GM18498 (cell line): Measurements from ENCODE around the gene CNN3.

Experiments used
- ATAC-seq: cut with Tn5 transposase; IDR thresholded peaks from one replicate; pipeline ENCODE4 v1.9.1; 2021; ENCODE audit warnings: mild to moderate bottlenecking, moderate library complexity; ENCODE audit not compliant: unreplicated experiment

Gene CNN3

GRCh38 chr1:94925004-94925403 lies 1.9 kb downstream of the CNN3 start:
- no peak for ATAC-seq

GRCh38 chr1:94922761-94923331 lies 4.1 kb downstream of the CNN3 start:
- ATAC-seq: no peak

- ATAC-seq: no peak
Measured at GRCh38 chr1:94921977-94922376, 4.9 kb downstream of the CNN3 start.

GRCh38 chr1:94920061-94920460 lies 6.8 kb downstream of the CNN3 start:
- no peak for ATAC-seq

GRCh38 chr1:94919241-94920030 lies 7.5 kb downstream of the CNN3 start:
- ATAC-seq: no peak

- no peak for ATAC-seq
Measured at GRCh38 chr1:94917251-94917650, 9.7 kb downstream of the CNN3 start.

- ATAC-seq: no peak
Measured at GRCh38 chr1:94912263-94913184, 14.4 kb downstream of the CNN3 start.

- no peak for ATAC-seq
Measured at GRCh38 chr1:94909486-94909885, 17.4 kb downstream of the CNN3 start.

- no peak for ATAC-seq
Measured at GRCh38 chr1:94908965-94909364, 17.9 kb downstream of the CNN3 start.

- ATAC-seq: no peak
Measured at GRCh38 chr1:94908190-94908589, 18.7 kb downstream of the CNN3 start.

- ATAC-seq: no peak
Measured at GRCh38 chr1:94907136-94907535, 19.8 kb downstream of the CNN3 start.

GRCh38 chr1:94906382-94906781 lies 20.5 kb downstream of the CNN3 start:
- no peak for ATAC-seq

GRCh38 chr1:94905207-94905606 lies 21.7 kb downstream of the CNN3 start:
- ATAC-seq: no peak

GRCh38 chr1:94903280-94904009 lies 23.5 kb downstream of the CNN3 start:
- no peak for ATAC-seq

- no peak for ATAC-seq
Measured at GRCh38 chr1:94901841-94902240, 25.1 kb downstream of the CNN3 start.

- no peak for ATAC-seq
Measured at GRCh38 chr1:94899756-94900155, 27.2 kb downstream of the CNN3 start.

- ATAC-seq: no peak
Measured at GRCh38 chr1:94898491-94899385, 28.2 kb downstream of the CNN3 start.

GRCh38 chr1:94895518-94895917 lies 31.4 kb downstream of the CNN3 start:
- no peak for ATAC-seq

- ATAC-seq: no peak
Measured at GRCh38 chr1:94894630-94895029, 32.3 kb downstream of the CNN3 start.
